ENCODE measurements around the gene CNDP2.

DNA sequence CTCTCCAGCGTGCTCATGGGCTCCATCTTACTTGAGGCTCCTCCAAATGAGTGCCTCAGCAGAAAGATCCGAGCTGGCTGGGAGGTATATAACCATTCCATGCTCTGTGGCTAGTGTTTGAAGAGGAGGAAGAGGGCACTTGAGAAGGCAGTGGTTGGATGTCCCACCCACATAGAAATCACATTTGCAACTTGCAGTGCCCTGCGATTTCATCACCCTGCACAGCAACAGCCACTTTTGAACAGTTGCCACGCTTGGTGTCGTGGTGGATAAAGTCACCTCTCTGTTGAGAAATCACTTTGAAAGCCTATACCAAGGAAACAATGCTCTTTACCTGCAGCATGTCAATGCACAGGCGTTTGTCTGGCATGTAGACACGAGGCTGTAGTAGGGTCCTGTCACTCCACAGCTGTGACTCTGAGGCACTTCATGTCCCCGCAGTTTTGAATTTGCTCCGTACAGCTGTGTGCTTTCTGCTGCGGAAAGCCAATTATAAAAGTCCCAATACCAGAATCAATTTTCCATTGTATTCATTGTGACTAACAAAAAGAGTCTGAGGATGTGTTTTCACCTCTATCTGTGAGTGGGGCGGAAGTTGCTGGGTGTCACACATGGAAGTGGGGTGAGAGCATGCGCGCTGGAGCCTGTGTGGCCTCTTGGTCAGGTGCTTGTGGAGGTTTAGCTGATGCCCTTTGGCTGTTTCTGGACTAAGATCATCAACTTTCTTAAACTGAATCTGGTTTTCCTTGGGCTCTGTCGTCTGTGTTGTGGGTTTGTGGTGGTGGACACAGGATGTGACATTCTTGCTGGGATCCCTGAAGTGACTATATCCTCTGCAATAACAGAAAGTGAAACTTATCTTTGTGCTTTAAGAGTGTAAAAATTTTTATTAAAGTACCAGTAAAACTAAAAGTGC lies 2.8 kb downstream of the CNDP2 start:
- TF ChIP-seq, protein P1, sequence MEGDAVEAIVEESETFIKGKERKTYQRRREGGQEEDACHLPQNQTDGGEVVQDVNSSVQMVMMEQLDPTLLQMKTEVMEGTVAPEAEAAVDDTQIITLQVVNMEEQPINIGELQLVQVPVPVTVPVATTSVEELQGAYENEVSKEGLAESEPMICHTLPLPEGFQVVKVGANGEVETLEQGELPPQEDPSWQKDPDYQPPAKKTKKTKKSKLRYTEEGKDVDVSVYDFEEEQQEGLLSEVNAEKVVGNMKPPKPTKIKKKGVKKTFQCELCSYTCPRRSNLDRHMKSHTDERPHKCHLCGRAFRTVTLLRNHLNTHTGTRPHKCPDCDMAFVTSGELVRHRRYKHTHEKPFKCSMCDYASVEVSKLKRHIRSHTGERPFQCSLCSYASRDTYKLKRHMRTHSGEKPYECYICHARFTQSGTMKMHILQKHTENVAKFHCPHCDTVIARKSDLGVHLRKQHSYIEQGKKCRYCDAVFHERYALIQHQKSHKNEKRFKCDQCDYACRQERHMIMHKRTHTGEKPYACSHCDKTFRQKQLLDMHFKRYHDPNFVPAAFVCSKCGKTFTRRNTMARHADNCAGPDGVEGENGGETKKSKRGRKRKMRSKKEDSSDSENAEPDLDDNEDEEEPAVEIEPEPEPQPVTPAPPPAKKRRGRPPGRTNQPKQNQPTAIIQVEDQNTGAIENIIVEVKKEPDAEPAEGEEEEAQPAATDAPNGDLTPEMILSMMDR (IDR thresholded peaks at IDR 0.05; ENCODE audit: insufficient read depth, low read length, poor library complexity, severe bottlenecking) = no peak
- TF ChIP-seq EZH2phosphoT487 (conservative IDR thresholded peaks at IDR 0.05; ENCODE audit: low read length) = no peak

Data from SU-DHL-6 (cell line).